NCI-H2196 (cell line): ENCODE measurements around the gene ADCY2.

ENCODE experiments used
- DNase-seq: peaks from one replicate; lab custom pipeline; 2025; ENCODE audit not compliant: unreplicated experiment; lab: John Stamatoyannopoulos, UW

Gene ADCY2

DNA sequence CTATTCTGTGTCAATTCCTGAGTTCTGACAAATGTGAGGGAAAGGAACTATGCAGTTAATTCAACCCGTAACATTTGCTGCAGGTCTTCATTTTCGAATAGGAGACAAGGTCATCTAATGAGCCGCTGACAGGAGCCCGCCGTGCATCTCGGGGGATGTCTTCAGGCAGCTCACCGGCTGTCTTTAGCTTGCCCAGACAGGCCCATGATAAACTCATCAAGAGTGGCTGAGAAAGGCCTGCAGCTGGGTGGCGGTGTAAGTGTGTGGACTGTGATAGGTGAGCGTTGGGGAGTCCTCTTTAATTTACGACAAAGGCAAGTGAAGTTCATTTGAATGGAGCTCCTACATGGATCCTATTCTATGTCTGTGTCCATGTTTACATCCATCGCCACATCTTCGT is 190.5 kb downstream of the ADCY2 start:
- no peak for DNase-seq

DNA sequence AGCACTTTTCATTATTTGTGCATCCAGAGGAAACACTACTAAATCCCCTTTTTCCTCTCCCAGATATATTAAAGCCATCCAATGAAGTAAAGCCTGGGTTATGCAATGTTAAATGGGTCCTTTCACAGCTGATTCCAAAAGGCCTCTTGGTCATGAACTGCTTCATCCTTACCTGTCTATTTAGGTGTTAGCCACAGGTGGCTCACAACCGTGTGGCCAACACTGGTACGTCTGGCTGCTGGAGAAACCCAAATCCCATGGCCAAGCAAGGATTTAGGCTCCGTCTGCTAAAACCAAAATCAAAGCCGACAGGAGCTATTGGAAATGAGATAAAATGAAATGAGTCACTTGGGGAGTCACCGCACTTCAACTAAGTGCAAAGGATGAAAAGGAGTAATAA is 193.9 kb downstream of the ADCY2 start:
- DNase-seq, result no peak

DNA sequence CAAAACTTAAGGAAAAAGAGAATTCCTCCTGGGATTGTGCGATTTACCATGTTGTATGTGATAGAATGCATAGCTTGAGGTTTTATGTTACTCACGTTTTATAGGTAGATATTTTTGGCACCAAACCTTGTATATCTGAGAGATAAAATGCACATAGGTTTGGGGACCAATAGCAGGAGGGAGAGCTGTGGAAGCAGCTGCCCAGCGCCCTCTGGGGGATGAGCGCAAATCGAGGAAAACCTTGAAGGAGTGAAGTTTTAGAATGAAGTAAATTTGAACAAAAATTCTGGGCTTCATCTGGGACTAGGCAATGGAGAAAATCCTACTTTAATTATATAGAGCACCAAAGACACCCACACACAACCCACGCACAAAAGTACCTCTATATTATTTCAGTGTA is 197.0 kb downstream of the ADCY2 start:
- no peak for DNase-seq

DNA sequence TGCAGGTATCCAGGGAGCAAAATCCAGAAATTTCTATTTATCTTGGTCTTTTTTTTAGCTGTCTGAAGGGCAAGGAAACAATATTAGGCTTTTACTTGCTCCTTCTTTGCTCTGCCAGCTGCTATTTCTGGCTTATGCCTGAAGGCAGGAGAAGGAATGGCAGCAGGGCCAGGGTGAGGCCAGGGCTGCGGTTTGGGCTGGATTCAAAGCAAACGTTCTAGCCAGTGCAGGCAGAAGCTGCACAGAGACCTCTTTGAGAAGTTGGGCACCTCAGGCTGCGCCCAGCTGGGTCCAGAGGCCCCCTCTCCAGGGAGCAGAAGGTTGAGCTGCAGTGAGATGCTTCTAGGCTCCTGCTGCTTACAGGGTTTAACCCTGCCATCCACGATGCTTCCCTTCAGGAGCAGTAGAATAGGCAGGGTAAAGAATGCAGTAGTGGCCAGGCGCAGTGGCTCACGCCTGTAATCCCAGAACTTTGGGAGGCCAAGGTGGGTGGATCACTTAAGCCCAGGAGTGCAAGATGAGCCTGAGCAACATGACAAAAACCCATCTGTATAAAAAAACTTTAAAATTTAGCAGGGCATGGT is 201.2 kb downstream of the ADCY2 start:
- peak; percentile 17 for DNase-seq

DNA sequence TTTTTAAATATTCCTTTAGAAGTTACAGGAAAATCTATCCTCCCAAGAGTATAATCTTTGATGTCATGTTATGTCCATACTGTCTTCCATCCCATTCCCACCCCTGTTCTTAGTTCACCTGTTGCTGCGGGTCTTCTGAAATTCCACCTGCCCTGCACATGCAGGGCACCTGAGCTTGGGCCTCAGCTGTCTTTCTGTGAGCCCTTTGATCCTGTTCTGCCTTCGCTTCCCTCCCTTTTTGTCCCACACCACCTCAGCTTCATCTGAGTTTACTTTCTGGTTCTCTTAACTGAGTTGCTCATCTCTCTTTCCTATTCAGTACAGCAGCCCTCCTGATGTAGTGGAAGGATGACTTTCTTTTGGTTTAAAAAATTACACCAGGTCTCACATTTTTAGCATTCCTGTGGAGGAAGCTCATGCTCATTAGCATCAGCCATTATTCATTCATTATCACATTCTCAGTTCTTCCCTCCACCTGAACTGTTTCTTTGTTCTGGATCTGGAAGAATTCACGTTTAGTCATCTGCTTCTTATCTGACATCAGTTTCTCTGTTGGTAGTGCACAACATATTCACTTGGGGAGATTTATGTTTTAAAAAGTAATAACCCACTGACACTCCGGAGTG is 211.0 kb downstream of the ADCY2 start:
- DNase-seq, result no peak

- DNase-seq, result no peak
These were observed 212.8 kb downstream of the ADCY2 start for GRCh38 chr5:7608772-7609171.

- no peak for DNase-seq
These were observed 213.8 kb downstream of the ADCY2 start for GRCh38 chr5:7609726-7610125.

DNA sequence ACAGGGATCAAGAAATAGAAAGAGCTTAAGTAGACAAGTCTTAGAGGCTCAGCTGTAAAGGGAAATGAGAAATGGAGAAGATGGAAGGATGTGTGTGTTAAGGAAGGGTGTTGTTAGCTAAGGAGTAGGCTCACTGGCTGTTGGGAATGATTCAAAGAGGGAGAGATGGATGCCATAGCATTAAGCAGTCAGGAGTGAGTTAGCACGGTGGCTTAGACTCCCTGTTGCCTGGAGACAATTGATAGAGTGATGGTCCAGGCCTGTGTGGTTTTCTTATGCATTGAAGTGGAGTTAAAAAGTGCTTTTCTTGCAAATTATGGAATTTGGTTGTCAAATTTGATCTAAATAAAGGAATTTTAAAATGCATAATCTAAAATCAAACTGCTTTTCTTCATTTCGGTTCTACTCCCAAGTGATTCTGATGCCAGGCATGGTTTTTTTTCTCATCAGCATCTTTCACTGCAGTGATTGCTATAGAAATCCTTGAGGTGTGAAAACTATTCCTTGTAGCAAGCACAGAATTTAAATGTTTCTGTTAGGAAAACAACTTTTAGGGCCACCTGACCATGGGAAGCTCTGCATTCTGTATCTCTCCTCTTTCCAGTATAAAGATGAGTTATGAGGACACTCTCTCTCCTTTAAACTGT is 214.7 kb downstream of the ADCY2 start:
- no peak for DNase-seq

DNA sequence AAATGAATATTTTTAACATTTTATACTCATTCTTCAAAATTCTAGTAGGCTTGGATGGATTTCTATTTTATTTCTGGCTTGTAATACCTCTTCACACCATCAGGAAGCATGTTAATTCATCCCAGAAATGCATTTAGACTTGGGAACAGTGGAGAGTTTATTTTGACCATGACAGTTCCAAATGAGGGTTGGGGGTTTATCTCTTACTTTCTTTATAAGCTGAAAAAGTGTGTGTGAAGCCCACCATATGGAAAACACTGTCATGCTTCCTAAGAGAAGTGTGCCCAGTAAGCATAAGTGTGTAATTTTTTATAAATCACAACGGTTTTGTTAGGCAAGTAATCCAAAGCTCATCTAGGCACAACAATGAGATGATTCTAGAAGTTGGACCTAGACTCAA is 215.6 kb downstream of the ADCY2 start:
- no peak for DNase-seq

DNA sequence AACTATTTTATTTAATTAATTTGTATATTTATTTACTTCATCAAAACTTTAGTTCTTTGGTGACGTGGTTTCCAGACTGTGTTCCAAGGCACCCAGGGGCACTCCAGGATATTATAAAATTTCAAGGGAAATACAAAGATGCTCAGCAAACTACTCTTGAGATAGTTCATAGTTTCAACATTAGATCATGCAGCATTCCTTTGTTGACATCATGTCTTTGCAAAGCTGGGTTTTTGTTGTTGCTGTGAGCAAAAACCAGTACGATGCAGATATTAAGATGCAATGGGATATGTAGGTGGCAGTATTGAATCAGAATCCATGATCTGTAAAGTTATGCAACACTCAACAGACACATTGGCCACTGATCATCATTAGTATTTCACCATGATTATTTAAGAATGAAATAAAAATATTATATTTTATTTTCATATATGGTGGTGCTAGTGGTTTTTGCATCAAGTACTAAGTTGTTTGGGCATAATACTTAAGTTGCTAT is 219.7 kb downstream of the ADCY2 start:
- DNase-seq, result no peak

- no peak for DNase-seq
These were observed 221.0 kb downstream of the ADCY2 start for GRCh38 chr5:7616897-7617296.

DNA sequence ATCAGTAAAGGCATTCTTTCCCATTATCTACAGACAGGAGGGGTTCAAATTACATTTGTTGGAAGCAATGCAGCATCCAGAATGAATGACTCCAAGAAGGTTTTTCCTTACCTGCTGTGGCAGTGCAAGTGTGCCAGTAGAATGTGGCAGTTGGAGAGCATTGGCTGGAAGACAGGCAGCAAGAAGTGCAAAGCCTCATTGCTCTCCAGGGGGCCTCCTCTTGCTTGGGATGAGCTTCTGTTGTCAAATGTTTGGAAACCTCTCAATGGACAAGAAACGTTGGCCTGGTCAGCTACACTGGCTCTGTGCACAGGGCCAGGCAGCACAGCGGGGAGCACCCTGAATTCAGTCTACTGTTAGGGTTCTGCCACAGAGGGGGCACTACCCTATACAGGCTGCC is 226.6 kb downstream of the ADCY2 start:
- no peak for DNase-seq

DNA sequence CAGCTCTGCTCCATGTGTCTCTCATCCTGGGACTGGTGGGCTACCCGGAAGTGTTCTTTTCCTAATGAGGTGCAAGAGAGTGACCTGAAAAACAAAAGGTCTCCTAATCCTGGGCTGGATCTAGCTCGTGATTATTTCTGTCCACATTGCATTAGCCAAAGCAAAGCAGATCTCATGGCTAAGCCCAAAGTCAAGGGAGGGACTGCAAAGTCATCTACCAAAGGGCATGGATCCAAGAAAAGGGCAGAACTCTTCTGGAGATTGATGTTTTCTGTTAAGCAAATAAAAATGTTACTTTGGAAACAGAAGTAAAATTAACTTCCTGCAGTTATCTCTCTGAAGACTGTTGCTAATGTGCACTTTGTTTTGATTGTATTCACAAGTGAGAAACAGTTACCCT is 229.8 kb downstream of the ADCY2 start:
- DNase-seq, result no peak

- no peak for DNase-seq
These were observed 232.3 kb downstream of the ADCY2 start for GRCh38 chr5:7628248-7628647.

DNA sequence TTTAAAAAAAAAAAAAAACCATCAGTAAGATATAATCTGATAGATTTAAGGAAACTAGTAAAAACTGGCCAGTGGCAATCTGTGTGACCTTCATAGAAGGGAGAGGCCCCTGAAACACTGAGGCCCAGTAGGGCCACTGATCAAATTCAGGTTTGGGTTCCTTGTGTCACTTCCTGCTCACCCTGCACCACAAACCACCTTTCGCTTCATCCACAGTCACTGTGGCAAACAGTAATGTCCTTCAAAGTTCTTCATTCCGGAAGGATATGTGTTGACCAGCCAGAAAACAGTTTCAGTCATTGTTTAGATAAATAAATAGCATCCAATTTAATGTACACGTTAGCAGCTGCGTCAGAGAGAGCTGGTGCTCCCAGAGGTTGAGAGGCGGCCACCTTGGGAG is 232.9 kb downstream of the ADCY2 start:
- DNase-seq, result no peak

GRCh38 chr5:7629561-7629960 is 233.6 kb downstream of the ADCY2 start:
- DNase-seq, result peak; percentile 39

DNA sequence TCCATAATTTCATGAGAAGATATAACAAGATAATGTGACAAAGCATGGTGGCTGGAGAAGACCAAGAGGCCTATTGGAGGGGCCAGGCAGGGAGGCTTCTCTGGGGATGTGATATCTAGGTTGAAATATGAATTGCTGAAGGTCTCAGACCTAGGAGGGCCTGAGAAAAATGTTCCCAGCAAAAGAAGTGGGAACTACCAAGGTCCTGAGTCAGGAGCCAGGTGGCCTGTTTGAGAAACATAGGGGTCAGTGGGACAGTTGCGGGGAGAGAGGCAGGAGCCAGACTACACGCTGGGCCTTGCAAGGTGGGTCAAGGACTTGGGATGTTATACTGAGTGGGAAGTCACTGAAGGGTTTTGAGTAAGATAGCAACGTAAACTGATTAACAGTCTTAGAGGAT is 238.9 kb downstream of the ADCY2 start:
- no peak for DNase-seq

GRCh38 chr5:7638456-7638855 is 242.5 kb downstream of the ADCY2 start:
- DNase-seq, result no peak

- no peak for DNase-seq
These were observed 246.1 kb downstream of the ADCY2 start for GRCh38 chr5:7642029-7642428.

DNA sequence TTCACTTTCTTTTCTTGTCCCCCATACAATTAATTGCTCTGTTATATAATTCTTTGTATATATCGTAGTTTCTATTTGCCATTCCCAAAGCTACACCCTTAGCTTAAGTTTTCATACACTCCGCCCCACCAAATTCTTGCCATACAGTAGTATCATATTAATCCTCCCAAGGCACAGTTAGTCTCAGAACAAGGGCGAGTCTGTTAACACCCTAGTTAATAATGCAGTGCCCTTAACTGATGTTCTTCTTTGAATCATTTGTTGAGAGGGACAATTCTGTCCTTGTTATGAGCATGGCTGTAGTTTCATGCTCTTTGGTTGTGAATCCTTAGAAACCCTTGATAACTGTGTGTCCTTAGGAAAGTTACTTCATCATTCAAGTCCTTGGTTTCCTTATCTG is 248.8 kb downstream of the ADCY2 start:
- DNase-seq, result no peak

- DNase-seq, result peak; percentile 27
These were observed 254.8 kb downstream of the ADCY2 start for GRCh38 chr5:7650755-7651154.

GRCh38 chr5:7653046-7653445 is 257.1 kb downstream of the ADCY2 start:
- DNase-seq, result no peak

DNA sequence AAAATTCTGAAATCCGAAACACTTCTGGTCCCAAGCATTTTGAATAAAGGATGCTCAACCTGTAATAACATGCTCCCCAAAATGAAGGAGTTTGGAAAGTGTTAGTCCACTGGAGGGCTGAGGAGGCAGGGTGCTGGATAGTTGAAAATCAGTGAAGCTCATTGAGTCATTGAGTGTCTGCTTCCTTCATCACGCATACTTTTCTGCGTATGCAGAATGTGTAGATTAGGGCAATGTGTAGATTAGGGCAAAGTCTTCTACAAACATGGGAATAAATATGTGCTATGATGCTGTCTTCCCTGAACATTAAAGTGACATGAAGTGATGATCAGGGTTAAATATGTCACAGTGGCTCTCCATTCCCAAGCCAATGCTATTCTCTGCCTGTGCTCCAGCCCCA is 261.2 kb downstream of the ADCY2 start:
- DNase-seq, result no peak
